Small intestine (tissue), 16 donors: Measurements from ENCODE around the gene BEND3. TPM values are rescaled to one million over a fixed set of nuclear protein-coding genes. Genes with fewer than 3 reads are reported as not detected.
"Not testable (repeated sequence)": the region's sequence is repeated elsewhere in the genome, so short reads cannot be mapped to it uniquely, and the experiment has no call there.

ENCODE experiments used
- DNase-seq, 2 donors: peaks; one replicate each; pipeline versions ENCODE4 v3.0.0 to v3.0.0-alpha.2; 2013
- FAIRE-seq: peaks from 2 replicates; lab custom pipeline; 2012; peaks lifted over from hg19 to GRCh38; lab: Jason Lieb, UNC
- H3K27ac ChIP-seq, 3 donors: one replicate each; pipeline ENCODE4 v1.5.1; 2013; ENCODE audit warnings: low read length in 2 of 3, mild to moderate bottlenecking in 2 of 3, control low read depth in 1 of 3, inconsistent platforms in 1 of 3, low read depth in 1 of 3, moderate library complexity in 1 of 3
- H3K27me3 ChIP-seq, 3 donors: one replicate each; pipeline ENCODE4 v1.6.1; 2013; ENCODE audit warnings: low read length in 3 of 3, inconsistent platforms in 1 of 3; ENCODE audit not compliant: control insufficient read depth in 3 of 3, insufficient read depth in 3 of 3
- H3K36me3 ChIP-seq, 3 donors: one replicate each; pipeline ENCODE4 v1.6.1; 2013; ENCODE audit warnings: low read length in 3 of 3, inconsistent platforms in 1 of 3, low read depth in 1 of 3, mild to moderate bottlenecking in 1 of 3, moderate library complexity in 1 of 3; ENCODE audit not compliant: control insufficient read depth in 3 of 3, insufficient read depth in 2 of 3
- H3K4me1 ChIP-seq, 3 donors: one replicate each; pipeline ENCODE4 v1.6.1; 2013; ENCODE audit warnings: low read length in 2 of 3, inconsistent platforms in 1 of 3, low read depth in 1 of 3, mild to moderate bottlenecking in 1 of 3, moderate library complexity in 1 of 3; ENCODE audit not compliant: control insufficient read depth in 3 of 3, insufficient read depth in 2 of 3
- H3K4me3 ChIP-seq, 3 donors: one replicate each; pipeline ENCODE4 v1.5.1; 2013; ENCODE audit warnings: low read length in 3 of 3, control low read depth in 1 of 3, inconsistent platforms in 1 of 3, low read depth in 1 of 3, mild to moderate bottlenecking in 1 of 3, moderate library complexity in 1 of 3
- H3K9me3 ChIP-seq, 2 donors: one replicate each; pipeline ENCODE4 v1.6.1; 2013; ENCODE audit warnings: low read depth in 1 of 2, low read length in 1 of 2; ENCODE audit not compliant: control insufficient read depth in 2 of 2, insufficient read depth in 1 of 2
- WGBS, 3 donors: extraction: QIAGEN DNeasy Blood & Tissue Kit; methylation state at CpG; one replicate each; pipeline ENCODE4 v1.1.7; 2013; 5-methylcytosine and 5-hydroxymethylcytosine counted together
- long read RNA-seq, 10 donors: transcript quantifications; one replicate each; lab custom pipeline, GENCODE V29; 2026
- polyA plus RNA-seq, 4 donors: library from polyadenylated mRNA; stranded (reverse) in 3 of 4; unstranded in 1 of 4; fragments of 200-250 nt in 3 of 4; fragments of 120-200 nt in 1 of 4; gene quantifications; one replicate each; pipeline versions ENCODE4 v1.2.1 to v1.2.3, GENCODE V29; 2013
- donor health status: healthy with polysubstance abuse.
- donor health status: control.
- donor health status: control.
- donor health status: Bipolar disorder and iron deficiency.
- donor health status: healthy.

The BEND3 gene
- polyA plus RNA-seq, result 1 to 10 TPM in 2 of 4 donors, under 1 TPM in 2; 0.45 to 5.5 (median 1.8) TPM
- long read RNA-seq, donor 1, full-length matches to known transcripts, result 1 of 1 reads
- long read RNA-seq, donor 1, partial matches to known transcripts, result 0 of 1 reads
- long read RNA-seq, donor 1, other reads (novel, unspliced or antisense), result 0 of 1 reads
- long read RNA-seq, donor 2, result 0 reads
- long read RNA-seq, donor 3, full-length matches to known transcripts, result 1 of 1 reads
- long read RNA-seq, donor 3, partial matches to known transcripts, result 0 of 1 reads
- long read RNA-seq, donor 3, other reads (novel, unspliced or antisense), result 0 of 1 reads
- long read RNA-seq, donor 4, result 0 reads
- long read RNA-seq, donor 5, result 0 reads
- long read RNA-seq, donor 6, full-length matches to known transcripts, result 1 of 1 reads
- long read RNA-seq, donor 6, partial matches to known transcripts, result 0 of 1 reads
- long read RNA-seq, donor 6, other reads (novel, unspliced or antisense), result 0 of 1 reads
- long read RNA-seq, donor 7, result 0 reads
- long read RNA-seq, donor 8, result 0 reads
- long read RNA-seq, donor 9, result 0 reads
- long read RNA-seq, donor 10, result 0 reads

- WGBS, 3 donors, result 0 to 1% (median 1%) methylated on average over 38 to 109 of the region's 109 CpGs
Observed at GRCh38 chr6:107114926-107115694, at the start of gene BEND3. TSS of gene BEND3 (minus strand) at chr6:107115515. CDS start at chr6:107099285, 16,230 bp downstream.

GRCh38 chr6:107164299-107164698 is 49.0 kb upstream of the BEND3 start:
- H3K27ac ChIP-seq, H3K36me3 ChIP-seq, FAIRE-seq, H3K27me3 ChIP-seq, DNase-seq, H3K9me3 ChIP-seq, H3K4me1 ChIP-seq, H3K4me3 ChIP-seq: not testable (repeated sequence)
- WGBS, 3 donors, result 89 to 100% (median 90%) methylated on average over 3 to 4 of the region's 5 CpGs

More at GRCh38 chr6:107114926-107115694, at the start of gene BEND3:
- peak within 1 kb of the TSS; percentile 25 to 77 (median 65) for H3K27ac ChIP-seq
- peaks cover 0 to 3% (median 0%) of the 10 kb centered on the region in 3 donors for H3K36me3 ChIP-seq
- no peaks in the 10 kb centered on the region for H3K27me3 ChIP-seq
- H3K4me3 ChIP-seq, result peak within 1 kb of the TSS; percentile 42 to 94 (median 89)
- H3K9me3 ChIP-seq, result no peaks in the 10 kb centered on the region
- H3K4me1 ChIP-seq, result peaks cover 0 to 9% (median 0%) of the 10 kb centered on the region in 3 donors
- FAIRE-seq (no peak), DNase-seq (peak; percentile 31 to 79)

GRCh38 chr6:107161521-107161920 is 46.2 kb upstream of the BEND3 start:
- no peak overlapping the region for H3K27ac ChIP-seq
- H3K4me3 ChIP-seq, result no peak overlapping the region
- no peaks in the 10 kb centered on the region for H3K4me1 ChIP-seq
- no peaks in the 10 kb centered on the region for H3K36me3 ChIP-seq
- no peaks in the 10 kb centered on the region for H3K27me3 ChIP-seq
- no peak for DNase-seq
- no peaks in the 10 kb centered on the region for H3K9me3 ChIP-seq
- FAIRE-seq, result no peak
- 95 to 99% (median 97%) methylated on average over 3 of the region's 3 CpGs for WGBS, 3 donors

DNA sequence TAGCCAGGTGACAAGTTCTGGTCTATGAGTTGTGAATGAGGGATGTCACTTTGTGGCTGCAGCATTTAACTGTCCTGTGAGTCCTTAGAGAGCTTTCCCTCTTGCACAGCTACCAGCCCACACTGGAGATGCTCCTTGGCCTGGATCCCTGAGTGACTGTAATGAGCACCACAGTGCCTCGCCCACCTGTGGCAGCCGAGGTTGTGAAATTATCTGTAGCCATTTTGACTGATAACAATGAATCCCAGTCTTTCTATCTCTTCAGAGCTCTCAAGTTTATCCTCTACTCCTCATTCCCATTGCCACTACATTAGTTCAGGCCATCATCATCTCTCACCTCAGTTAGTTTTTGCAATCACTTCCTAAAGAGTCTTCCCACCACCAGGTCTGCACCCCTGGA is 41.3 kb upstream of the BEND3 start:
- peaks cover 0 to 28% (median 3%) of the 10 kb centered on the region in 3 donors for H3K4me1 ChIP-seq
- DNase-seq, result peak; percentile 5 to 36
- no peak for FAIRE-seq
- H3K9me3 ChIP-seq, result no peaks in the 10 kb centered on the region
- 38 to 81% (median 51%) methylated on average over 2 of the region's 2 CpGs for WGBS, 3 donors
- H3K27ac ChIP-seq, result no peak overlapping the region
- no peaks in the 10 kb centered on the region for H3K27me3 ChIP-seq
- H3K36me3 ChIP-seq, result no peaks in the 10 kb centered on the region
- H3K4me3 ChIP-seq, result no peak overlapping the region

- FAIRE-seq, result no peak
- 83 to 87% (median 85%) methylated on average over 2 of the region's 2 CpGs for WGBS, 3 donors
Observed at GRCh38 chr6:107154801-107155160, 39.5 kb upstream of the BEND3 start.

DNA sequence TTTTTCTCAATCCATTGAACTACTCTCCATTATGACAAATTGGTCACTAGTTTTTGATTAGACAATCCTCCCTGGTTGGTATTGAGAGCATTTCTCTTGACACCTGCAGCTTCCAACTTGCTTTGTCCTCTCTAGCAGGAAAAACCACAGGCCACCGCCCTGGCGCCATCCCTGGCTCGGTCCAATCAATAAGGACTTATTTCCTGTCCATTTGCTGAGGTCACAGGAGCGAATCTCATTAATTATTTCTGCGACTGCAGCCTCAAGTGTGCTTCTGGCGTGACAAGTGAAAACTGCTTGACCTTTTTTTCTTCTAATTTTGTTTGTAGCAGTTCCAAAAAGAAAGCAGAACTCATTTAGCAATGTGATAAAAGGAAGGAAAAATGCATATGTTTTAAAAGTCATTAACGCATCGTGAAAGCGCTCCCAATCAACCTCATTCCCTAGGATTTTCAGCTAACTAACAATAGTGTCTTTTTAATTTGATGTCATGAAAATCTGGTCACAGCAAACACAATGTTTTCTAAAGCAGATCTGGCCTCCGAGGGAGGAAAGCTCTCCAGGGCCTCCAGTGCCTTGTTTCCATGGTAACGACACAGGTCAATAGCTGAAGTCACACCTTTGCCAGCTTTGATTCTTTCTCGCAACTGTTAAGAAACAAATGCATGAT is 39.0 kb upstream of the BEND3 start:
- Histone ChIP-seq H3K9me3 (no peaks in the 10 kb centered on the region), H3K36me3 (no peaks in the 10 kb centered on the region), H3K4me1 (peaks cover 0 to 35% (median 3%) of the 10 kb centered on the region in 3 donors), H3K27me3 (no peaks in the 10 kb centered on the region), H3K27ac (peak overlapping the region in 1 of 3 donors; percentile 77), H3K4me3 (no peak overlapping the region)
- 42 to 54% (median 52%) methylated on average over 12 of the region's 12 CpGs for WGBS, 3 donors
- peak; percentile 66 to 74 for DNase-seq
- no peak for FAIRE-seq

More at GRCh38 chr6:107154801-107155160, 39.5 kb upstream of the BEND3 start:
- no peaks in the 10 kb centered on the region for H3K9me3 ChIP-seq
- H3K4me1 ChIP-seq, result peaks cover 0 to 35% (median 3%) of the 10 kb centered on the region in 3 donors
- no peak overlapping the region for H3K4me3 ChIP-seq
- no peaks in the 10 kb centered on the region for H3K36me3 ChIP-seq
- H3K27ac ChIP-seq, result peak overlapping the region in 1 of 3 donors; percentile 77
- H3K27me3 ChIP-seq, result no peaks in the 10 kb centered on the region
- no peak for DNase-seq

- no peaks in the 10 kb centered on the region for H3K9me3 ChIP-seq
- peak; percentile 85 for DNase-seq
- no peaks in the 10 kb centered on the region for H3K27me3 ChIP-seq
- 24 to 67% (median 38%) methylated on average over 8 of the region's 8 CpGs for WGBS, 3 donors
- H3K36me3 ChIP-seq, result no peaks in the 10 kb centered on the region
- H3K4me3 ChIP-seq, result no peak overlapping the region
- FAIRE-seq, result peak; percentile 61
- H3K4me1 ChIP-seq, result peaks cover 0 to 35% (median 3%) of the 10 kb centered on the region in 3 donors
- peak overlapping the region; percentile 67 to 77 (median 68) for H3K27ac ChIP-seq
Observed at GRCh38 chr6:107152638-107153430, 37.5 kb upstream of the BEND3 start.
